Measurements from ENCODE around the gene CREB5.

CREB5 gene

DNA sequence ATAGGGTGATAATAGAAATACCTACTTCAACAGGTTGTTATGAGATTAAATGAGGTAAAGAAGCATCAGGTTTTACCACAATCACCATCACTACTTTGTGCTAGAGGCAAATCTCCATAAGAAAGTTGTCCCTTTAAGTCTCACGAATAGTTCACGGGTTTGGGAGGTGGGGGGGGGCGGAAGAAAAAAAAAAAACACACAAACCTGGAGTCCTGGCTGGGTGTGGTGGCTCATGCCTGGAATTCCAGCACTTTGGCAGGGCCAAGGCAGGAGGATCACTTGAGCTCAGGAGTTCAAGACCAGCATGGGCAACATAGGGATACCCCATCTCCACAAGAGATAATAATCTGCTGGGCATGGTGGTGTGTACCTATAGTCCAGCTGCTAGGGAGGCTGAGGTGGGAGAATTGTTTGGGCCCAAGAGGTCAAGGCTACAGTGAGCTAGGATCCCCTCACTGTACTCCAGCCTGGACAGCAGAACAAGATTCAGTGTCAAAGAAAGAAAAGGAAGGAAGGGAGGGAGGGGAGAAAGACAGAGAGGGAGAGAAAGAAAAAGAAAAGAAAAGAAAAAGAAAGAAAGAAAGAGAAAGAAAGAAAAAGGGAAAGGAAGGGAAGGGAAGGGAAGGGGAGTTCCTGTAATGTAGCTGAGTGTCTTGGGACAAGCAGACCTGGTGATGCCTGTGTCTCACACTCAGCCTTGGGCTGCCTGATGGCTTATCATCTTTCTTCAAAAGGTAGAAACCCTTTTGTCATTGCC, 231.4 kb downstream of the CREB5 start:
- no peak for DNase-seq (ENCODE audit: low read depth)

DNA sequence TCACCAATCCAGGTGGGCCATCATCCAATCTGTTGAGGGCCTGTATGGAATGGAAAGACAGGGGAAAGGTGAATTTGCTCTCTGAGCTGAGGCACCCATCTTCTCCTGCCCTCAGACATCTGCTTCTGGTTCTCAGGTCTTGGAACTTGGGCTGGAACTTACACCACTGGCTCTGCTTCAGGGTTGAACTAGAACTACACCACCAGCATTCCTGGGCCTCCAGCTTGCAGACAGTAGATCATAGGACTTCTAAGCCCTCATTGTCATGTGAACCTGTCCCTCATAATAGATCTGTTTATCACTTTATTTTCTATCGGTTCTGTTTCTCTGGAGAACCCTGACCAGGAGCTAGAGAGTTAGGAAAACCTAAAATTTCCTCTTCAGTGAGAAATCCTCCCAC, 233.5 kb downstream of the CREB5 start:
- no peak for DNase-seq (ENCODE audit: low read depth)

DNA sequence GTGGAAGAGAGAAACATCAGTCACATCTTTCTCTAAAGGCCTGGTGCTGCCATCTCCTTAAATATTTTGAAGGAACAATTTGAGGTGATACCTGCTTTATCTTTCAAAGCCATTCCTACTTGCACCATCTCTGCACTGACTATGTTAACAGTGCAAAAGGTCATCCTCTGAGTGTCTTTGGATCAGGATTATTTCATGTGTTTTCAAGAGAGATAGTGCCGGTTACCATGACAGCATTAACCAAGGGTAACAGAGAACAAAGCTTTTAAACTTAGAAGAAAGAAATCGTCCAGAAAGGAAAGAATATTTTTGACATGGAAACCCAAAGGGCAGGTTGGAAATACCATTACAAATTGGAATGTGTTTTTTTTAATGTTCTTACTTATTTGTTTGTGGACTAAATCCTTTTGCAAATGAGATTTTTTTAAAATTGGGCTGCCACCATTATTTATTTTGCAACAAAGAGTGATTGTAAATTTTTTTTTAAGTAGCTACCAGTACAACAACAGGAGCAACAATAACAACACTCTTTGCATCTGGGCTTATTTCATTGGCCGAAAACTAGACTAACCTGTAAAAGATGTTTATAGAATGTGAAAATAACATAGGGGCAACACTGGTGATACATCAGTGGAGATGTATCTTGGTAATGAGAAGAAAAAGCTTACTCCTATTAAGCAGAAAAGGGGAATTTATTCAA, 234.2 kb downstream of the CREB5 start:
- DNase-seq (ENCODE audit: low read depth) = no peak

DNA sequence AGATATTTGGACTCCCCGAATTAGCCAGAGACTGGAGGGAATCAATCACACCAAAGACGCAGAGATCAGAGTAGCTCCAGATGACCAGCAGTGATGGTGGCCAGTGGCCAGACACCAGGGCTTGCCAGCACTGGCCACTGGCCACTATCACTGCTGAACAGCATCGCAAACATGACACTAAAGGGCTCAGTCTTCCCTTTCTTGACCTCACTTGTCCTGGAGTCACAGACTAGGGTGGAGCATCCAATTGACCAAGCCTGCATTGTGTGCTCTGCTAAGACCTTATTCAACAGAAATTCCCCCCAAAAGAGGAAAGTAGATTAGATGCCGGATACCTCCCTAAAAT, 234.7 kb downstream of the CREB5 start:
- DNase-seq (ENCODE audit: low read depth) = no peak

DNA sequence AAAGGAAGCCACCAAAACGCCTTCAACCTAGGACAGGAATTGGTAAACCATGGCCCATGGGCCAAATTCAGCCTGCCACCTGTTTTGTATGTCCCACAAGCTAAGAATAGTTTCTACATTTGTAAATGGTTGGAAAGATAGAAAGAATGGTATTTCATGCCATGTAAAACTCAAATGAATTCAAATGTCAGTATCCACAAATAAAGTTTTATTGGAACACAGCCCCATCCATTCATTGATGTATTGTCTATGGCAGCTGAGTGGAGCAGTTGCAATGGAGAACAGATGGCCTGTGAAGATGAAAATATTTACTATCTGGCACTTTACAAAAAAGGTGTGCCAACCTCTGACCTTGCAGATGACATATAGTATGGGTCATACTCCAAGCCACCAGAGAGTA, 236.9 kb downstream of the CREB5 start:
- DNase-seq (ENCODE audit: low read depth) = no peak

DNA sequence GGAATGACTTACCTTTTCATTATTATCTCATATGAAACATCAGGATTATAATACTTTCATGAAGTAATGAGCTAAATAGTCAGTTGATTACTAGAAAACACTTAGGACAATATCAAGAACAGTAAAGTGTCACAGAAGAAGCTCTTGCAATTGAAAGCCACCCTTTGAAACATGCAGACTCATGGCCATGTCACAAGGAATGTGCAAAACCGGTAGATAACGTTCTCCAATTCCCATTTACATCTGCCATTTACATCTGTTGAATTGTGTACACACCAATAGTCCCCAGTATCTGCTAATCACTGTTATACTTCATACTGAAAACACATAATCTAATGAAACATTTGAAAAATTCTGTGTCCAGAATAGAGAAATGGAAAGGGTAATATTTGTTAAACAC, 237.5 kb downstream of the CREB5 start:
- DNase-seq (ENCODE audit: low read depth) = no peak

DNA sequence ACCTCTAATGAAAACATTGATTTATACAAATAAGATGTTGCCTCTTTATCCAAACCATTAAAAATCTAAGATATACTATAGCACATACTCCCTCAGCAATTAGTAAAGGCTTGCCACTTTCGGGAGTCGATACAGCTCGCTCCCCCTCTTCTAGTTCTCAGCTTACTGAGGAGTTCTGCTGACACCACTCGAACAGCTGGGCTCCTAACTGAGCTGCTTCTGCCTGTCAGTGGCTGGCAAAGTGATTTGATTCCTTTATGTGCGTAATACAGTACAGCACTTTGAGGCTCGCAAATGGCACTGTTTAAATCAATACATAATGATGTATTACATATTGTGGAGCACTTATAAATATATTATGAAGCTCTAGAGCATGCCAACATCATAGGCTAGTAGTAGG, 241.8 kb downstream of the CREB5 start:
- no peak for DNase-seq (ENCODE audit: low read depth)

DNA sequence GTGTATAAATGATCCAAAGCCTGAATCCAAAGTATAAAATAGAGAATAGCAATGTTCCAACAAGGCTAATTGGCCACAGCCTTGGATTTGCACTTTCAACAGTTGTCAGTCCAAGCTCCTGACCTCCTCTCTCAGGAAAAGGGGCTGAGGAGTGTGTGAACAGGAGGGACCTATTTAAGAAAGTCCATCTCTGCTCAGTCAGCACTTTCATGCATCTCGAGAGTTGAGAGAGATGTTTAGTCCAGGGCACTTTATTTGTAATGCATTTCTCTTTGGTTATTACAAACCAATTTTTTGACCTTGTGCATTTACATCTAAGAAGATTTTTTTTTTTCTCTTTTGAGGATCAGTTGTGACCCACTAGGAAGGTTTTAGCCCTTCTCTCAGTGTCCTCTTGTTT, 244.2 kb downstream of the CREB5 start:
- no peak for DNase-seq (ENCODE audit: low read depth)

DNA sequence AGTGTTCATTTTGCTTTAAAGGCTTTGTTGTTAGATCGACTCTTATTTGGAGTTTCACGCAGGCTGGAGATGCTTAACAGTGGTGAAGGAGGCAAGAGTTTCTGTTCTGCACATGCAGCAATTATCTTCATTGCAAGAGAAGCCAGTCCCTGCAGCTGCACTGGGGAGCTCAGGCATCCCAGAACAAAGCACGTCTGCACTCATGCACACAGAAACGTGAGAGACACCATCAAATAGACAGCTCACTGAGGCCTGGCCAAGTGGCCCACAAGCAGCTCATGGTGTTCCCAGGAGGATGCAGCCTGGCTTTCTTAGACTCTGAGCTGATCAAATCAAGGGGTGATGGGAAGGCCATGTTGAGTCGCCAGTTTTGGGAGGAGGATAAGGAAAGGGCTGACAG, 246.1 kb downstream of the CREB5 start:
- no peak for DNase-seq (ENCODE audit: low read depth)

DNA sequence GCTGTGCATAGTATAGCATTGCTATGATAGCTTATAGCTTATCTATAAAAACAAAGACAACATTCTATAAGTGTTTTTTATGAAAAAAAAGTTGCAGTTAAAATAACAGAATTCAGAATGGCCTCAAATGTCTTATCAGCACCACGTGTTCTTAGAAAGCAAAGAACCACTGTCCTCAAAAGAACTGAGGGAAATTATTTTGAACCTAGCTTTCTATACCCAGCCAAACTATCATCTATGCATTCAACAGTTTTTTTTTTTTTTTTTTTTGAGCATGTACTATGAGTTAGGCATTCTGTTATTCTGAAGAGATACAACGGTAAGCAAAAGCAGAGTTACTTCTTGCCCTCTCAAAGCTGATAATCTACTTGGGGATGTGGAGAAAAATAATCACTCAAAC, 247.8 kb downstream of the CREB5 start:
- DNase-seq (ENCODE audit: low read depth) = no peak

DNA sequence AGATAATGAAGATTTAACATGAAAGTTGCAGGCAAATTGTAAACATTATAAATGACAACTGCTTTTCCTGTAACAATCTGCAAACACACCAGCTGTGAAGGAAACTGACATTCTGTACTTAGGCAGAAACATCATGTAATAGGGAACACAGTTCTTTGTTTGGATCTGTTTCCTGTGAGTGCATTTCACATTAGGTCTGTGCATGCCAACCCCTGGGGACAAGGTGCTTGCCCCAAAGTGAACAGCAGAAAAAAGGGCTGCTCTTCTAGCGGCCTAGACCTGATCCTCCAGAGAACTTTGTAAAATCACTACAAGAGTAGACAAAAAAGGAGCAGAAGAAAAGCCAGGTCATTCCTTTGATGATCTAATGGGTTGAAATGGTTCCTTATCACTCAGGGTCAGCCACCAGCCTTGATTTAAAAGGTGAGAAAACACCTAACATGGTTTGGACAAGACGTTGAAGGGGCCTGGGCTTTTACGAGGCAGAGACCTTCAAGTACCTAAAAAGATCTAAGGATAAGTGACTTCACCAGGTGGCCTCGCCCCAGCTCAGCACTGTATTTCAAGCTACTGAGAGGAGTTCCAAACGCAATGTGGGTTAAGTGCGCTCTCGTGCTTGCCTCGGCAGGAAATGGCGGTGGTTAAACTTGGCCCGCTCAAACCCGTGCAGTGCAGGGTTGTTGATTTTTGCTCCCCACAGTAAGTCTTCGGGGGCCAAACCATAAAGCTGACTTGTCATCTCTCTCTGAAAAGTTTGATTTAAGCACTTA, 249.7 kb downstream of the CREB5 start:
- no peak for DNase-seq (ENCODE audit: low read depth)

DNA sequence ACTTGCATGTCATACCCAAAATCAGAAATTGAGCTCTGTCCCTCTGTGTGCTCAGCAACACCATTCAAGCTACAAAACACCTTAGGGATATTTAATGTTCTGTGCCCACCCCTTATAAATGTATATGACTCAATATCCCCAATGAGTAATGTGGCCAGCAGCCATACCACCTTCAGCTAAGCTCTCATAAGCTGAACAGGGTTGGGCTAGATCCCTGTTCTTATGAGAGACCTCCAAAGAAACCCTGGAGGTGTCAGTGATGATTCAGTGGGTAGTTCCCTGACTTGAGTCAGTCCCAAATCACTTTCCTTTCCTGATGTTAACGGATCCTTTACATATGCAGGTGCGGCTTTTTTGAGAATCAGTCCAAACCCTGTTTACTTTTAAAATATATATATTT, 253.8 kb downstream of the CREB5 start:
- DNase-seq (ENCODE audit: low read depth) = no peak

DNA sequence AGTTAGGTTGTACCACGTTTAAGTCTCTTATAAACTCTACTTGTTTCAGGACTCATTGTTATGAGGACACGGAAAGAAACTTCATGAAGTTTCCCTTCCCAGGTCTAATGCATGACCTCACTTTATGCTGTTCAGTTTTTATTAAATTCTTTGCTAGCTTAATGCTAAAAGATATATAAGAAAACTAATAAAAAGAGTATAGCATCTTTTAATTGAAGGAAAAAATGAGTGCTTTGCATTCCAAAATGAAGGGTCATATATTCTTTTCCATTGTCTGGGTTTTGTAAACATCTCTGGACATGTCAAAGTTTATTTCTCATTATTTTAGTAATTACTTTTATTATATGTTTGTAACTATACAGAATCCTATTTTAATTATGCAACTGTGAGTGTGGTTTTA, 255.8 kb downstream of the CREB5 start:
- no peak for DNase-seq (ENCODE audit: low read depth)

DNA sequence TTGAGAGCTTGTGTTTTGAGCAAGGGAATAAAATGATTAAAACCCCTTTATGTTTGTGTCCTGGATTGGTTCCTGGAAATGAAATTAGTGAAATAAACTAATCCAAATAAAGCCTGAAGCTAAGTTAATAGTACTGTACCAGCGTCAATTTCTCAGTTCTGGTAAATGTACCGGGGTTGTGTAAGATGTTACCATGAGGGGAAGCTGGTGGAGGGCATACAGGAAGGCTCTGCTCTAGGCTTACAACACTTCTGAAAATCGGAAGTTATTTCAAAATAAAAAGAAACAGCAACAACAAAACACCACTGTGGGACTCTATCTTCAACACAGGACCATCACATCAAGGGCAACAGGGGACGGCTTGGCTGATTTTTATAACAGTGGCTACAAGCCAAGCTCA, 257.0 kb downstream of the CREB5 start:
- no peak for DNase-seq (ENCODE audit: low read depth)

DNA sequence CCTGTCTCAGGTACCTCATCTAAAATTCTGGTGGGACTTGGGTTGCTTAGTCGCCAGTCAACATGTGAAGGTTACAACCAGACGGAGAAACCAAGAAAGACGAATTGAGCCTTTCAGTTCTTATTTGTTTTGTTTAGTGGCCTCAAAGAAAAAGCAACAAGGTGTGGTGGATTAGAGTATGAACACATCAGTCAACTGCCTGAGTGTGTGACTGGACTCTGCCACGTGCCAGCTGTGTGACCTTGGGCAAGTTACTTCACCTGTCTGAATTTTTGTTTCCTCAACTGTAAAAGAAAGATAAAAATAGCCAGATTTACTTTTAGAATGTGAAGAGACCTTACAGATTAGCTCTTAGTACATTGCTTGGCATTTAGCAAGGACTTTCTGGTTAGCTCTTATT, 259.2 kb downstream of the CREB5 start:
- no peak for DNase-seq (ENCODE audit: low read depth)

DNA sequence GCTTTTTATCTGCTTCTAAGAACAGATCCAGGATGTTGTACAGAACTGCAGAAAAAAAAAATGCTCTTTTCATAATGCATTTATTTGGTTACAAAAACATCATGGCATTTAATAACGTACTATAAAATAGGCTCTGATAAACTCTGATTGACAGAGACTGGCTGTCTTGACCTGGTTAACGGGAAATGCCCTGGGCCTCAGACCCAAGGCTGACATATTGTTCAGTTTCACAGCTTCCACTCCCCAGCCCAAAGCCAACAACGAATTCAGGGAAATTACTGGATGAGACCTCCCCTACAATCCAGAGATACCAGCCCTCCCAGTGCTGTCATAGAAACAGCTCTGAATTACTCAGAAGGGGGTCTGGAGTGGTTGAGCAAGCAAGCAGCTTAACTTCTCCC, 260.1 kb downstream of the CREB5 start:
- no peak for DNase-seq (ENCODE audit: low read depth)

DNA sequence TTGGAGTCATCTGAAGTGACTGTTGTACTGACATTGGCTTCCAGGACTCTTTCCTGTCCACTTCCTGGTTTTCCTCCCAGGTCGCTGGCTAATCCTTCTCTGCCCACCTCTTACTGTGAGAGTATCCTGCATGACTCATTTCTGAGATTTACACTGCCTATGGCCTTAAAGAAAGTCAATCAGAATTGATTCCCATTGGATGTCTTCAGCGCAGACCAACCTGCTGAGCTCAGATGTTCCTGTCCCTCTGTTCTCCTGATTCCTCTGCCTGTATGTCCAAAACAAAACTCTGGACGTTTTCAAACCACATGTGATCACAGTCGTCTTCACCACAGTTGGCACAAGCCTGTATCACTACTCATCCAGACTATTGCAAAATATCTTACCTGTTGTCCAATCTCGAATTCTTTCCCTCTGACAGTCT, 262.1 kb downstream of the CREB5 start:
- no peak for DNase-seq (ENCODE audit: low read depth)

DNA sequence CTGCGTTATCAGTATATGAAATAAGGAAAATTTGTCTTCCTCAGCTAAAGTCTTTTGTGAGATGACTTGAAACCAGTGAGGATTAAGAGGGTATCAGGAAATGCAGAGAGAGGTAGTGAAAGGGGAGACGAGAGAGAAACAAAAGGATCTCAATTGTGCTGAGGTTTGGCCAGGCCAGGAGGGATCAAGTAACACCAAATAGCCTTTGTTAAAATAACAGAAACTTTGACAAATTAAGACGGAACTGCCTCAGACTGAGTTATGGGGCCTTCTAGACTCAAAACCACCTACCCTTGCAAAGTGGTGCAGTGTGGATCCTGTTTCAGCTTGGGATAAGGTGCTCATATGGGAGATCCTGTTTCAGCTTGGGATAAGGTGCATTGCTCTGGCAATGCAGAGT, 263.1 kb downstream of the CREB5 start:
- DNase-seq (ENCODE audit: low read depth) = no peak

DNA sequence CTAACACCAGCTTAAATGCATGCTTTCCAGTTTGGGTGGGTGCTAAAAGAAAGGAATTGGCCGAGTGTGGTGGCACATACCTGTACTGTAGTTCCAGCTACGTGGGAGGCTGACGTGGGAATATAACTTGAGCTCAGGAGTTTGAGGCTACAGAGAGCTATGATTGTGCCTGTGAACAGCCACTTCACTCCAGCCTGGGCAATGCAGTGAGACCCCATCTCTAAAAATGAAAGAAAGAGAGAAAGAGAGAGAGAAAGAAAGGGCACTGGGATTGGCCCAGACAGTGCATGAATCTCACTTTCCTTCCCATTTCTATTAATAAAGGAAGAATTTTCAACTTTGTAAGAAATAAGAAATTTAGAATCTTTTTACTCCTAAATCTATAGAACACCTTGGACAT, 265.4 kb downstream of the CREB5 start:
- no peak for DNase-seq (ENCODE audit: low read depth)

DNA sequence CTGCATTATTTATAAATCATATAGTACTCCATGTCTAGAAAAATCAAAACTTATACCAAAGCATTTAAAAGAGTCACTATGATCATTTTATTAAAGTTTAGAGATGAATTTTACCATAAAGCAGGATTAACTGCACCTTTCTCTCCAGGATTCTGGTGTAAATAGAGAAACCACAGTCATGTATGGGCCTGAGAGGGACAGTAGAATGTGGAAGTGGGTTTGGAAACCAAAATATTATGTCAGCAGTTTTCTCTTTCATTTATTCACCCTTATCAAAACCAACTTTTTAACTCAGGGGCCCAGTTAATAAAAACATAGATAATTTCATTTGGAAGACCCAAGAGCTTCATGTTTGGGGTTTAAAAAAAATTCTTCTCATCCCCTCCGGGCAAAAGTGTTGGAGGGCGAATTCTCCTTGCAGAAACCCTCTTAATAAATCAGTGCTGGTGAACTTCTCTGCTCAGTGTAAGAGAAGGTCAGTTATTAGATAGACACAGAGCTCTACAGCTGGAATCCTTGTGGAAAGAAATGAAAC, 266.2 kb downstream of the CREB5 start:
- DNase-seq (ENCODE audit: low read depth) = no peak

DNA sequence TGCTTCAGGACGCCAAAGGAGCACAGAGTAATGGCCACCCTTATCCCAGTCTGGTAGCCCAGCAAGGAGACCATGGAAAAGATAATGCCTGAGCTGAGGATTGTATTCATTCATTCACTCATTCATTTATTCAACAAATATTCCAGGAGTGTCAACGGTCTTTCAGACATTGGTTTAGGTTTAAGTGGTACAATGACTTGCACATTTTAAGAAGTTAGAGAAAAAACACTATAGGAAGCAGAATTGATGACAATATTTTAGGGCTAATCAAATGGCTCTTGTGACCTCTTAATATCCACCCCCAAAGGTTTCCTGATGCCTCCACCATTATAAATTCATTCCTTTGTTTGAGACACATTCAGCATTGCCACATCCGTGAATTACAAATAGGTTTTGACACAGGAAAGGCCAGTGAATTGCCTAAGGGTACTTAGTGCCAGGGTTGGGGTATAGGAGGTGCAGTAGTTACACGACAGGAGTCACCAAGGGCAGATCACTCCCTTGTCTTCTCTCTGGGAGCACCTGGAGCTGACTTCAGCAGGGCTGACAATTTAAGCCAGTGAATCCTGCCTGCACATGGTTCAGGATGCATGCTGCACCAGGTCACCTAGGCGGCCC, 269.5 kb downstream of the CREB5 start:
- DNase-seq (ENCODE audit: low read depth) = no peak

DNA sequence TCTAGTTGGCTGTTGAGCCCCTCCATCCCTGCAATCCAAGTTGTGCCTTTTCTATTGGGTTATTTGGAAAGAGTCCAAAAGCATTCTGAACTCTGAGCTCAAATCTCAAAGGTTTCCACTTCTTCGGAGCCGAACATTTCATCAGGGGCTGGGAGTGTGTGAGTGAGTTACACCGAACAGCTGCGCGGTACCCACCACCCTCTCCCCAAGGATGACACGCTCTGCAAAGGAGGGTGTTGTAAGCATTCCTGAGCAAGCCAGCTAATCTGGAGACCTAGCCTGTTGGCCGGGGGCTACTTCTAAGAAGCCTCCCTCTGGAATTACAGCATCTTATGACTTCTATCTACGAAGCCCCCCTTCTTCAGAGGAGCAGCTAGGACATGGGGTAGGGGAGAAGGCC, 270.5 kb downstream of the CREB5 start:
- DNase-seq (ENCODE audit: low read depth) = no peak
